ENCODE measurements around the gene SNPH.

SNPH gene

DNA sequence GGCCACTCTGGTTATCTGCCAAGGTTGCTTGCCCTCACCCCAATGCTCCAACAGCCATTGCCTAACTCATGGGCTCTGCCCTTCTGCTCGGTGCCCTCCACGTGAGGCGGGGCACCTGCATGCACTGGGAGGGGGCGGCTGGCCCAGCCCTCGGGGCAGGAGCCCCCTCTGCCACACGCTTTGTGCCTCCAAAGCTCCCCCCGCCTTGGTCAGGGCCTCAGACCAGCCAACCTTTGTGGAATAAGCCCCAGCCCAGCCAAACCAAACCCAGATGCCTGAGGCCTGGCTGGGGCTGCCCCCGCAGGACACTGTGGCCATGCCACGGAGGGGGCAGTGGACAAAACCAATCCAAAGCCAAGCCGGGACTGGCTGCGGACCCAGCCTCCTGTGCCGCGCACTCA, 41.5 kb downstream of the SNPH start:
- no peak for DNase-seq

GRCh38 chr20:1308067-1308701, 42.1 kb downstream of the SNPH start:
- no peak for DNase-seq

- no peak for DNase-seq
Observed at GRCh38 chr20:1308702-1309095, 42.6 kb downstream of the SNPH start.

DNA sequence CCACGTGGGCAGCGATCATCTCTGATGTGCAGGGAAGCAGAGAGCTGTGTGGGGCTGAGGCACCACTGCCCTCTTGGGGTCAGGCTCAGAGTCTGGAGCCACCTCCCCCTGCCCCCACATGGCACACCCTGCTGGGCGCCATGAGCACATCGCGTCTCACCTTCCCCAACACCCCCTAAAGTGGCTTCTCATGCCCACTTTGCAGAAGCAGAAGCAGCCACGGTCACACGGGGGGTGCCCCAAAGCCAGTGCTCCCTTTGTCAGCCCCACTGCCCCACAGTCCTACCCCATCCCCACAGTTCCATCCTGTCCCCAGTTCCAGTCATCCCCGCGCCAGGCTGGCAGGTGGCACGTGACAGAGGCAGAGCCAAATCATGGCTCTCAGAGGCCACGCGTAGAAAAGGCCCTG, 43.3 kb downstream of the SNPH start:
- no peak for DNase-seq

DNA sequence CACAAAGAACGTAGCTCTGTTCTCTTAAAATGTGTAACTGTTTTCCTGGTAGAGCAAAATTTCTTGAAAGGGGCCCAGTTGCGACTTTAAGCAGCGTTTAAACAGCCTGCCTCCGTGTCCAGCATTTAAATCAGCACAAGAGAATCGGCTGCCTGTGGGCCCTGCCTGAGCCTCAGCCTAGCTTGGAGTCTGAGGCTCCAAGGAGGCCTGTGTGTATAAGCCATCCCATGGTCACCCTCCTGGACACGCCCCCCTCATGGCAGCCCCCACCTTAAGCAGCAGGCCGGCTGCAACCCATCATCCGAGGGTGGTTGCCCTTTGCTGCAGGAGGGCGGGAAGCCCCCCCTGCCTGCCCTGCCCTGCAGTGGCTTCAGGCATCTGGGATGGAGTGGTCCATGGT, 44.0 kb downstream of the SNPH start:
- DNase-seq = no peak

GRCh38 chr20:1310506-1311190, 44.6 kb downstream of the SNPH start:
- no peak for DNase-seq

DNA sequence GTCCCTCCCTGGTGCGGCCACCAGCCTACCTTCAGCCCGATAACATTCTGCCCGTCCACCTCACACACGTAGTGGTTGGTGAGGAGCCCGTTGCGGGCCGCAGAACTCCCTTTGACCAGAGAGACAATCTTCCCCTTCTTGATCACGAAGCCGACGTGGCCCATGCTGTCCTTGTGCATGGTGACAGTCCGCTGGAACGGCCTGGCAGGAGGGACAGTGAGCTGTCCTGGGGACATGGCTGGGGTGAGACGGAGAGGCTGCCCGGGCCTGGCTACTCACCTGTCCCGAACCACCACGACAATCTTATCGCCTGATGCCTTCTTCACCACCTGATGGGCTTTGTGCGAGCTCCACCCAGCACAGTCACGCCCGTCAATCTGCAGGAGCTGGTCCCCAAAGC, 46.2 kb downstream of the SNPH start:
- no peak for DNase-seq

DNA sequence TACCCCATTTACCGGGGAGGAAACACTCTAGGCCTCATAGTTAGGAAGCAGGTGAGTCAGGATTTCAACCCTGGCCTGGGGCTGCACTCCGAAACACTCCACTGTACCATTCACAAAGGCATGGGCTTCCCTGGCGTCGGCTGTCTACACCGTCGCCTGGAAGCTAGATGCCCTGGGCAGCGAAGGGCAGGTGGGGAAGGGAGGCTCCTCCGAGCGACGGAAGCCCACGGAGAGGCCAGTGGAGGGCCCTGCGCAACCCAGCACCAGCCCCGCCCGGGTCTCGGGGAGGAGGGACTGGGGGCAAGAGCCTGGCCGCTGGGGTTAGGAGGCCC, 46.8 kb downstream of the SNPH start:
- DNase-seq = no peak

DNA sequence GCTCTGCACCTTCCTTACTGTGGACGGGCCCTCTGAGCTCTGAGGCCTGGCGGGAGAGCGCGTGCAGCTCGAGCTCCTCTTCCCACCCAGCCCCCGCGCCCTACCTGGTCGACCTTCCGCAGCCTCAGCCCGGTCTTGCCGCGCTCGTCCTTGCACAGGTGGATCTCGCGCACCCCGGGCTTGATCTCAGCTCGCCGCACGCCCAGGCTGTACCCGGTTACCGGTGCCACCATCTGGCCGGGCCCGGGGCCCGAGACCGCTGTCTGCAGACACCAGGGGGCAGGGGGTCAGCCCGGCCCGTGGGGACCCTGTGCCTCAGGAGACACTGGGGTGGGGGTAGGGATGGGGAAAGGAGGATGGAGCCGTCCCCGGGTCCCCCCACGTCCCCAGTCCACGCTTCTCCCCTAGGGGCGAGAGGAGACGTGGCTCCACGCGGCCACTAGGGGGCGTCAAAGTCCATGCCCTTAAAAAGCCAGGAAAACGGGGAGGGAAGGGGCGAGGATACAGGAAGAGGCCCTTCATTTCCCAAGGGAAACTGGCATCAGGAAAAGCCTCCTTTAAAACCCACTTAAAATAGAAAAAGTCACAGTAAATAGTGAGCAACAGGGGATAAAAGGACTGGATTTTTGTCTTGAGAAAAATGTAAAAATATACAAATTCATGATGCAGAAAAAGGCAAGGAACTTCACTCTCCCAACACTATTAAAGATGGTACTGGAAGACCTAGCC, 47.3 kb downstream of the SNPH start:
- DNase-seq = peak; percentile 82

GRCh38 chr20:1315804-1316203, 49.7 kb downstream of the SNPH start:
- no peak for DNase-seq

GRCh38 chr20:1317545-1318255, 51.6 kb downstream of the SNPH start:
- DNase-seq = no peak

- no peak for DNase-seq
Observed at GRCh38 chr20:1319051-1319450, 53.0 kb downstream of the SNPH start.

DNA sequence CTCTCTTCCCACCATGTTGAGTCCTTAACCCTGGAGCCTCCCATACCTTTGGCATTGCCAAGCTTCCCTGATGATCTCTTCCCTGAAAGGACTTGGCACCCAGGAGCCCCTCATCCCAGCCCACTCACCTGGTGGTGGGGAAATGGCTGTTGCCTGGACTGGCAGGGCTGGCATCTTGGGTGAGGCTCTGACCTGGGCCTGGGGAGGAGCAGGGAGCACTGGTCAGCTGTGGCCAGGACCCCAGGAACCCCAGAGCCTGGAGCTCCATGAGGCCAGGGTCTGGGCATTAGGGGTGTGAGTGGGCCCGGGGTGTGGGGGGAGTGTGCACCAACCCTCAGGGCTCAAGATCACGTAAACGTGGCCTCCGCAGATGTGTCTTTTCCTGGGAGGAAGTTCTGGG, 53.4 kb downstream of the SNPH start:
- DNase-seq = no peak

DNA sequence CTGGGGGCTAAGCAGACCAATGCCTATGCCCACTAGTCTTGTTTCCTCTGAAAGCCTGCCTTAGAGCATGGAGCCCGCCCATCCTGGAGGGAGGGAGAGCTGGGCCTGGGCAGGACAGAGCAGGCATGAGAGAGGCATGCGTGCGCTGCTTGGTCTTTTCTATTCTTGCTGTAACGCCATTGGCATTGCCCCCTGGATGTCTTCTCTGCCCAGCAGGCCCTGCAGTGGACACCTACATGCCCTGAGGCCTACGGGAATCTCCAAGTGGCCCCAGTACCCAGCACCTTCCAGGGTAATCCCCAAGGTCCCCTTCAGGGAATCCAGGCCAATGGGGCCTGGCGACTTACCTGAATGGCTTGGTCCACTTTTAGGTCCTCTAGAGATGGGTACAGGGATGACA, 53.9 kb downstream of the SNPH start:
- DNase-seq = no peak

GRCh38 chr20:1320902-1321653, 55.0 kb downstream of the SNPH start:
- DNase-seq = no peak

GRCh38 chr20:1321654-1321939, 55.5 kb downstream of the SNPH start:
- no peak for DNase-seq

DNA sequence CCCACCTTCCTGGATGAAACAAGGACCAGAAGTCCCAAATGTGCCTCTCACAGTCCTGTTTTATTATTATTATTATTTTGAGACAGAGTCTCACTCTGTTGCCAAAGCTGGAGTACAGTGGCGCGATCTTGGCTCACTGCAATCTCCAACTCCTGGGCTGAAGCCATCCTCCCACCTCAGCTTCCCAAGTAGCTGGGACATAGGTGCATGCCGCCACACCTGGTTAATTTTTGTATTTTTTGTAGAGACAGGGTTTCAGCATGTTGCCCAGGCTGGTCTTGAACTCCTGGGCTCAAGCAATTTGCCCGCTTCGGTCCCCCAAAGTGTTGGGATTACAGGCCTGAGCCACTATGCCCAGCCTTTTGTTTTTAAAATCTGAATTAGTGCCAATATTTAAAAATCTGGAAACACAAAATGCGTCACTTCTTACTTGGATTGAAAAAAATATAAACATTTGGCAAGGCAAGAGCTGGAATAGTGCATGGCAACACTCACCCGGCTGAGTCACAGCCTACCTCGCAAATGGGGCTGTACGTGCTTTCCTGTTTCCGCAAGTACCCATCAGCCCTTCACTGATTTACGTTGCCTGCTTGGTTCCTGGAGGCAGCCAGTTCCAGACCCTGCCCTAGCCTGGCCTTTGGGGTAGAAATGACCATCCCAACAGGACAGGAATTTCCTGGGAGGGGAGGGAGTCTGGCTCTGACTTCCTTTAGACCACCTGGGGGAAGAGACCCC, 56.6 kb downstream of the SNPH start:
- no peak for DNase-seq

GRCh38 chr20:1323256-1323655, 57.2 kb downstream of the SNPH start:
- DNase-seq = no peak

GRCh38 chr20:1323830-1324597, 57.9 kb downstream of the SNPH start:
- no peak for DNase-seq

GRCh38 chr20:1324598-1325172, 58.6 kb downstream of the SNPH start:
- peak; percentile 53 for DNase-seq

Measured in stimulated activated CD8-positive, alpha-beta memory T cell treated with anti-CD3 and anti-CD28 coated beads, Interleukin-4, amount 100 ng/mL, for 48 hours (primary cell).